GM23338 (cell line): ENCODE data around the gene SMAD1. TPM values are rescaled to one million over a fixed set of nuclear protein-coding genes. Genes with fewer than 3 reads are reported as not detected.

Experiments used
- ATAC-seq: fragments of 200-7000 bp; cut with Tn5 transposase; 3 replicates; pipeline ENCODE4 v1.9.1; 2020
- DNase-seq: peaks from one replicate; pipeline ENCODE4 v3.0.0-alpha.2; 2015; ENCODE audit warnings: low spot score
- H2AFZ ChIP-seq: fragments of 200-600 bp; sonication (generic); 2 replicates; pipeline ENCODE4 v1.8.0; 2016; ENCODE audit warnings: antibody characterized with exemption, mild to moderate bottlenecking, moderate library complexity
- H3F3A ChIP-seq: fragments of 200-600 bp; sonication (generic); replicated peaks from 2 replicates; pipeline ENCODE4 v1.8.0; 2017; ENCODE audit warnings: antibody characterized with exemption, mixed run types, low read depth
- H3K27ac ChIP-seq: fragments of 200-600 bp; sonication (generic); 2 replicates; pipeline ENCODE4 v1.6.1; 2016; ENCODE audit warnings: low read depth
- H3K27me3 ChIP-seq: fragments of 200-600 bp; sonication (generic); 2 replicates; pipeline ENCODE4 v1.8.0; 2016; ENCODE audit warnings: mild to moderate bottlenecking, mixed run types, moderate library complexity; ENCODE audit not compliant: insufficient read depth
- H3K36me3 ChIP-seq: fragments of 200-600 bp; sonication (generic); 2 replicates; pipeline ENCODE4 v1.8.0; 2016; ENCODE audit warnings: mild to moderate bottlenecking; ENCODE audit not compliant: insufficient read depth
- H3K4me1 ChIP-seq: fragments of 200-600 bp; sonication (generic); 2 replicates; pipeline ENCODE4 v1.8.0; 2016; ENCODE audit warnings: mild to moderate bottlenecking, moderate library complexity; ENCODE audit not compliant: insufficient read depth
- H3K4me2 ChIP-seq: fragments of 200-600 bp; sonication (generic); 2 replicates; pipeline ENCODE4 v1.7.1; 2017; ENCODE audit warnings: mixed run types
- H3K4me3 ChIP-seq: fragments of 200-600 bp; sonication (generic); 2 replicates; pipeline ENCODE4 v1.6.1; 2016; ENCODE audit warnings: mixed run types
- H3K79me2 ChIP-seq: fragments of 200-600 bp; sonication (generic); replicated peaks from 2 replicates; pipeline ENCODE4 v1.8.0; 2017; ENCODE audit warnings: mild to moderate bottlenecking; ENCODE audit not compliant: insufficient read depth
- H3K9me2 ChIP-seq: fragments of 200-600 bp; sonication (generic); 2 replicates; pipeline ENCODE4 v1.8.0; 2017; ENCODE audit not compliant: insufficient read depth
- H4K20me1 ChIP-seq: fragments of 200-600 bp; sonication (generic); replicated peaks from 2 replicates; pipeline ENCODE4 v1.8.0; 2017; ENCODE audit warnings: mild to moderate bottlenecking; ENCODE audit not compliant: insufficient read depth
- H3K27ac Mint-ChIP-seq: 2 replicates; pipeline ENCODE4 v1.8.0; 2020; ENCODE audit warnings: inconsistent platforms, mild to moderate bottlenecking, moderate library complexity, mixed read lengths
- H3K27me3 Mint-ChIP-seq: 3 replicates; pipeline ENCODE4 v1.8.0; 2022; ENCODE audit warnings: low read depth, mild to moderate bottlenecking, moderate library complexity, mixed read lengths, inconsistent platforms; ENCODE audit not compliant: insufficient read depth, poor library complexity
- H3K36me3 Mint-ChIP-seq: 3 replicates; pipeline ENCODE4 v1.8.0; 2021; ENCODE audit warnings: low read depth, mild to moderate bottlenecking, inconsistent platforms, moderate library complexity, mixed read lengths
- H3K4me1 Mint-ChIP-seq: 3 replicates; pipeline ENCODE4 v1.8.0; 2020; ENCODE audit warnings: mild to moderate bottlenecking, inconsistent platforms, mixed read lengths
- H3K4me3 Mint-ChIP-seq: 3 replicates; pipeline ENCODE4 v1.8.0; 2021; ENCODE audit warnings: moderate library complexity, mild to moderate bottlenecking, inconsistent platforms, mixed read lengths
- H3K9me3 Mint-ChIP-seq: 3 replicates; pipeline ENCODE4 v1.8.0; 2020; ENCODE audit warnings: moderate library complexity, mild to moderate bottlenecking, inconsistent platforms, mixed read lengths
- CREB1 ChIP-seq: fragments of 250-450 bp; sonication (Bioruptor Pico); IDR thresholded peaks from 2 replicates; pipeline ENCODE4 v1.5.0; 2020; ENCODE audit warnings: low read depth, mild to moderate bottlenecking, moderate library complexity
- CTCF ChIP-seq, 2 experiments: fragments of 200-600 bp in 1 of 2; sonication (generic) in 1 of 2; conservative IDR thresholded peaks; 2 replicates each; pipeline versions ENCODE4 v1.5.1 to v1.6.1; 2016 to 2017; ENCODE audit warnings: antibody characterized with exemption in 2 of 2, low read depth in 2 of 2, mild to moderate bottlenecking in 2 of 2, moderate library complexity in 1 of 2
- ETS1 ChIP-seq: IDR thresholded peaks from 2 replicates; pipeline ENCODE4 v1.6.1; 2016; ENCODE audit warnings: antibody characterized with exemption
- EZH2 ChIP-seq: fragments of 200-600 bp; sonication (generic); IDR thresholded peaks from one replicate; pipeline ENCODE4 v1.8.0; 2017; ENCODE audit warnings: antibody characterized with exemption, mild to moderate bottlenecking, low read depth; ENCODE audit not compliant: unreplicated experiment
- EZH2phosphoT487 ChIP-seq: fragments of 200-600 bp; sonication (generic); IDR thresholded peaks from one replicate; pipeline ENCODE4 v1.8.1; 2018; ENCODE audit warnings: antibody characterized with exemption; ENCODE audit not compliant: unreplicated experiment
- JUNB ChIP-seq: IDR thresholded peaks from one replicate; pipeline ENCODE4 v1.6.1; 2016; ENCODE audit warnings: antibody characterized with exemption; ENCODE audit not compliant: unreplicated experiment
- NANOG ChIP-seq: IDR thresholded peaks from 2 replicates; pipeline ENCODE4 v1.6.1; 2016; ENCODE audit warnings: antibody characterized with exemption, borderline replicate concordance
- POLR2AphosphoS5 ChIP-seq: IDR thresholded peaks from 2 replicates; pipeline ENCODE4 v1.6.1; 2016; ENCODE audit warnings: antibody characterized with exemption, low read depth
- REST ChIP-seq: IDR thresholded peaks from one replicate; pipeline ENCODE4 v1.6.1; 2018; ENCODE audit warnings: antibody characterized with exemption; ENCODE audit not compliant: unreplicated experiment
- STAT1 ChIP-seq: IDR thresholded peaks from one replicate; pipeline ENCODE4 v1.6.1; 2016; ENCODE audit warnings: antibody characterized with exemption; ENCODE audit not compliant: unreplicated experiment
- ZNF114 ChIP-seq: fragments of 250-450 bp; sonication (Bioruptor Pico); IDR thresholded peaks from 2 replicates; pipeline ENCODE4 v1.5.0; 2020; ENCODE audit warnings: mild to moderate bottlenecking, moderate library complexity
- ZNF331 ChIP-seq: fragments of 250-450 bp; sonication (Bioruptor Pico); IDR thresholded peaks from 2 replicates; pipeline ENCODE4 v1.5.0; 2020; ENCODE audit warnings: low read depth, mild to moderate bottlenecking, moderate library complexity
- ZNF462 ChIP-seq: fragments of 250-450 bp; sonication (Bioruptor Pico); IDR thresholded peaks from 2 replicates; pipeline ENCODE4 v1.5.0; 2020; ENCODE audit warnings: mild to moderate bottlenecking, moderate library complexity
- polyA plus RNA-seq: library from polyadenylated mRNA; unstranded; fragments of >200 nt; fragmentation: Nextera tagmentation; extraction: Ambion mirVana; gene quantifications from 2 replicates; pipeline ENCODE4 v1.2.1, GENCODE V29; 2016
- total RNA-seq: library from RNA; depleted of rRNA; stranded (reverse); fragments of >200 nt; shearing (Covaris generic); gene quantifications from 2 replicates; pipeline ENCODE4 v1.2.3, GENCODE V29; 2014

SMAD1 gene
- total and polyA plus RNA-seq, 2 experiments from 2014 or later = 19.8 to 33.6 TPM

GRCh38 chr4:145536044-145536443, 54.4 kb downstream of the SMAD1 start:
- ATAC-seq = no peak
- H3K79me2 ChIP-seq = no peaks in the 10 kb centered on the region
- no peak for TF ChIP-seq ZNF462 (CRISPR knock-in tag)
- TF ChIP-seq CREB1 (CRISPR knock-in tag) = no peak
- no peak for TF ChIP-seq EZH2phosphoT487
- TF ChIP-seq ETS1 = no peak
- no peak for TF ChIP-seq POLR2AphosphoS5
- TF ChIP-seq EZH2 = no peak
- no peak for TF ChIP-seq STAT1
- no peak for TF ChIP-seq CTCF (conservative IDR thresholded peaks at IDR 0.05; ENCODE audit: low read depth in 2 of 2)
- no peak for TF ChIP-seq JUNB
- no peak for TF ChIP-seq ZNF114 (CRISPR knock-in tag)
- TF ChIP-seq ZNF331 (CRISPR knock-in tag) = no peak
- TF ChIP-seq REST = no peak
- TF ChIP-seq NANOG = no peak
- no peaks in the 10 kb centered on the region for H3K9me2 ChIP-seq
- H3K4me1 Mint-ChIP-seq = peaks cover 43% of the 10 kb centered on the region
- H3K4me3 Mint-ChIP-seq = no peak overlapping the region
- no peak overlapping the region for H3K4me2 ChIP-seq
- DNase-seq = no peak
- no peaks in the 10 kb centered on the region for H3K36me3 Mint-ChIP-seq
- H3K9me3 Mint-ChIP-seq = no peaks in the 10 kb centered on the region
- no peak overlapping the region for H3K4me3 ChIP-seq
- H3K36me3 ChIP-seq = no peaks in the 10 kb centered on the region
- no peak overlapping the region for H3K27ac Mint-ChIP-seq
- no peak overlapping the region for H3K27ac ChIP-seq
- H3K27me3 Mint-ChIP-seq = no peaks in the 10 kb centered on the region
- peaks cover 21% of the 10 kb centered on the region for H3K4me1 ChIP-seq
- H4K20me1 ChIP-seq = no peaks in the 10 kb centered on the region
- H3F3A ChIP-seq = no peaks in the 10 kb centered on the region
- no peaks in the 10 kb centered on the region for H3K27me3 ChIP-seq
- H2AFZ ChIP-seq = no peak overlapping the region
